ENCODE data around the gene UBL4A. TPM values are rescaled to one million over a fixed set of nuclear protein-coding genes. Genes with fewer than 3 reads are reported as not detected.
A peak's percentile ranks its signal among the peaks of the same experiment; 100 is the strongest.

UBL4A gene
- total RNA-seq, 3 donors from 2014 or later = 36.2 to 40.1 (median 38.3) TPM

GRCh38 chrX:154458954-154459778, 27.2 kb downstream of the UBL4A start:
- DNase-seq (ENCODE audit: low spot score in 2 of 2) = no peak
- H3K9me3 ChIP-seq = no peaks in the 10 kb centered on the region
- TF ChIP-seq POLR2AphosphoS5 (IDR thresholded peaks at IDR 0.05) (no peak), POLR2A (IDR thresholded peaks at IDR 0.05) (no peak), CTCF (IDR thresholded peaks at IDR 0.05) (no peak)
- H3K4me3 ChIP-seq = peak overlapping the region; percentile 55 to 80 (median 61)
- no peaks in the 10 kb centered on the region for H3K4me1 ChIP-seq
- intact Hi-C loops (cut with DNase I; ENCODE audit: low total_unique reads) = no loop called here
- peak overlapping the region in 1 of 2 donors; percentile 0 for H3K27ac ChIP-seq
- no peaks in the 10 kb centered on the region for H3K36me3 ChIP-seq
- H3K27me3 ChIP-seq = peaks cover 0 to 4% of the 10 kb centered on the region in 2 donors

GRCh38 chrX:154458116-154458953, 28.1 kb downstream of the UBL4A start, which contains the start of gene PLXNA3:
TSS of gene PLXNA3 (plus strand) at chrX:154458281. CDS start at chrX:154460184, 1,903 bp downstream.
- no peaks in the 10 kb centered on the region for H3K4me1 ChIP-seq
- peak within 1 kb of the TSS; percentile 66 to 90 for H3K27ac ChIP-seq
- no peak for DNase-seq (ENCODE audit: low spot score in 2 of 2)
- peaks cover 0 to 2% of the 10 kb centered on the region in 2 donors for H3K27me3 ChIP-seq
- TF ChIP-seq CTCF (IDR thresholded peaks at IDR 0.05) = no peak
- no peak for TF ChIP-seq POLR2AphosphoS5 (IDR thresholded peaks at IDR 0.05)
- peak within 1 kb of the TSS; percentile 55 to 80 (median 61) for H3K4me3 ChIP-seq
- intact Hi-C loops (cut with DNase I; ENCODE audit: low total_unique reads) = no loop called here
- H3K9me3 ChIP-seq = no peaks in the 10 kb centered on the region
- H3K36me3 ChIP-seq = no peaks in the 10 kb centered on the region

GRCh38 chrX:154457491-154458115, 28.8 kb downstream of the UBL4A start:
- H3K27ac ChIP-seq = peak overlapping the region; percentile 66 to 90
- H3K27me3 ChIP-seq = peaks cover 0 to 6% of the 10 kb centered on the region in 2 donors
- no peaks in the 10 kb centered on the region for H3K9me3 ChIP-seq
- H3K4me3 ChIP-seq = peak overlapping the region; percentile 55 to 80 (median 61)
- intact Hi-C loops (cut with DNase I; ENCODE audit: low total_unique reads) = no loop called here
- TF ChIP-seq POLR2AphosphoS5 (IDR thresholded peaks at IDR 0.05) = no peak
- no peak for TF ChIP-seq POLR2A (IDR thresholded peaks at IDR 0.05)
- no peak for TF ChIP-seq CTCF (IDR thresholded peaks at IDR 0.05)
- no peak for DNase-seq (ENCODE audit: low spot score in 2 of 2)
- H3K4me1 ChIP-seq = no peaks in the 10 kb centered on the region
- H3K36me3 ChIP-seq = no peaks in the 10 kb centered on the region

DNA sequence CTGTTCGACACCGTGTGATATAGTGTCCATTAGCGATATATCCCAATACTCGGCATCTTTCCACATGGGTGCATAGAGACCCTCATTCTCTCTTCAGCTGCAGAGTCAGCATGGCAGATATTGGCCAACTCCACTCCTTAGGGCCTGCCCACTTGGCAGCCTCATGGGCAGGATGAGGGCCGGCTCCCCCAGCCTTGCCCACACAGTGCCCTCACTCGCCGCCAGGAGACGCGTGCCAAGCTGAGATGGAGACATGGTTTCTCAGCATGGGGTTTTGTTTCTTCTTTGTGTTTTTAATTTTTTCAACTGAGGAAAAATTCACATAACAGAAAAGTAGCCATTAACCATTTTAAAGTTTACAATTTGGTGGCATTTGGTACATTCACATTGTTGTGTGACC, 33.6 kb downstream of the UBL4A start:
- no peak for DNase-seq (ENCODE audit: low spot score in 2 of 2)
- Histone ChIP-seq H3K36me3 (no peaks in the 10 kb centered on the region), H3K9me3 (no peaks in the 10 kb centered on the region), H3K27me3 (peaks cover 0 to 23% of the 10 kb centered on the region in 2 donors), H3K27ac (no peak overlapping the region), H3K4me3 (no peak overlapping the region), H3K4me1 (no peaks in the 10 kb centered on the region)
- intact Hi-C loops (cut with DNase I; ENCODE audit: low total_unique reads) = loop anchor here (1.0 kb wide), 1 partner anchor 17 kb away; no protein-coding TSS in a partner anchor
- TF ChIP-seq POLR2AphosphoS5 (IDR thresholded peaks at IDR 0.05) = no peak
- TF ChIP-seq CTCF (IDR thresholded peaks at IDR 0.05) = no peak
- no peak for TF ChIP-seq POLR2A (IDR thresholded peaks at IDR 0.05)

Data from breast epithelium (tissue), 4 donors.